PFSK-1 (cell line): Measurements from ENCODE around the gene SLC8A1.

Source experiments
- FOXP2 ChIP-seq: optimal IDR thresholded peaks from 2 replicates; pipeline ENCODE3; 2011; ENCODE audit warnings: borderline replicate concordance, control low read depth, inconsistent platforms; ENCODE audit not compliant: insufficient read depth; ENCODE audit errors: extremely low read length, extremely low read depth
- POLR2AphosphoS5 ChIP-seq: IDR thresholded peaks from 2 replicates; pipeline ENCODE4 v1.6.1; 2012; ENCODE audit warnings: low read depth, mild to moderate bottlenecking, control low read depth, low read length, moderate library complexity
- REST ChIP-seq, 2 experiments: IDR thresholded peaks; 2 replicates each; pipeline versions ENCODE4 v1.6.1 to v1.8.0; 2011 to 2012; ENCODE audit warnings: low read depth in 2 of 2, low read length in 2 of 2, control low read depth in 1 of 2, inconsistent platforms in 1 of 2, mild to moderate bottlenecking in 1 of 2, moderate library complexity in 1 of 2; ENCODE audit not compliant: insufficient read depth in 1 of 2
- SIN3A ChIP-seq: IDR thresholded peaks from 2 replicates; pipeline ENCODE4 v1.6.1; 2012; ENCODE audit warnings: mild to moderate bottlenecking, low read length, moderate library complexity, borderline replicate concordance; ENCODE audit not compliant: insufficient read depth
- TAF1 ChIP-seq: IDR thresholded peaks from 2 replicates; pipeline ENCODE4 v1.6.1; 2012; ENCODE audit warnings: low read length, control low read depth, borderline replicate concordance; ENCODE audit not compliant: insufficient read depth

SLC8A1 gene

GRCh38 chr2:40161986-40162385 lies 289.9 kb downstream of the SLC8A1 start:
- no peak for TF ChIP-seq REST (IDR thresholded peaks at IDR 0.05; ENCODE audit: insufficient read depth in 1 of 2, low read depth in 2 of 2, low read length in 2 of 2)
- no peak for TF ChIP-seq SIN3A
- no peak for TF ChIP-seq TAF1
- TF ChIP-seq FOXP2, result no peak
- TF ChIP-seq POLR2AphosphoS5, result no peak

- TF ChIP-seq SIN3A, result no peak
- TF ChIP-seq FOXP2, result no peak
- TF ChIP-seq REST (IDR thresholded peaks at IDR 0.05; ENCODE audit: insufficient read depth in 1 of 2, low read depth in 2 of 2, low read length in 2 of 2), result no peak
- TF ChIP-seq POLR2AphosphoS5, result no peak
- no peak for TF ChIP-seq TAF1
These were observed 291.1 kb downstream of the SLC8A1 start for GRCh38 chr2:40160751-40161218.

- TF ChIP-seq TAF1 (no peak), SIN3A (no peak), POLR2AphosphoS5 (no peak), FOXP2 (no peak), REST (IDR thresholded peaks at IDR 0.05; ENCODE audit: insufficient read depth in 1 of 2, low read depth in 2 of 2, low read length in 2 of 2) (no peak)
These were observed 292.6 kb downstream of the SLC8A1 start for GRCh38 chr2:40159333-40159732.

GRCh38 chr2:40158781-40159180 lies 293.1 kb downstream of the SLC8A1 start:
- TF ChIP-seq REST (IDR thresholded peaks at IDR 0.05; ENCODE audit: insufficient read depth in 1 of 2, low read depth in 2 of 2, low read length in 2 of 2), result no peak
- TF ChIP-seq POLR2AphosphoS5, result no peak
- no peak for TF ChIP-seq TAF1
- TF ChIP-seq SIN3A, result no peak

- TF ChIP-seq SIN3A, result no peak
- no peak for TF ChIP-seq POLR2AphosphoS5
- no peak for TF ChIP-seq REST (IDR thresholded peaks at IDR 0.05; ENCODE audit: insufficient read depth in 1 of 2, low read depth in 2 of 2, low read length in 2 of 2)
- TF ChIP-seq TAF1, result no peak
These were observed 296.2 kb downstream of the SLC8A1 start for GRCh38 chr2:40155728-40156127.
